ENCODE measurements around the gene NOX3. TPM values are rescaled to one million over a fixed set of nuclear protein-coding genes. Genes with fewer than 3 reads are reported as not detected.
A peak's percentile ranks its signal among the peaks of the same experiment; 100 is the strongest.

The NOX3 gene
- total and polyA plus RNA-seq, 2 experiments from 2014 or later = not detected

DNA sequence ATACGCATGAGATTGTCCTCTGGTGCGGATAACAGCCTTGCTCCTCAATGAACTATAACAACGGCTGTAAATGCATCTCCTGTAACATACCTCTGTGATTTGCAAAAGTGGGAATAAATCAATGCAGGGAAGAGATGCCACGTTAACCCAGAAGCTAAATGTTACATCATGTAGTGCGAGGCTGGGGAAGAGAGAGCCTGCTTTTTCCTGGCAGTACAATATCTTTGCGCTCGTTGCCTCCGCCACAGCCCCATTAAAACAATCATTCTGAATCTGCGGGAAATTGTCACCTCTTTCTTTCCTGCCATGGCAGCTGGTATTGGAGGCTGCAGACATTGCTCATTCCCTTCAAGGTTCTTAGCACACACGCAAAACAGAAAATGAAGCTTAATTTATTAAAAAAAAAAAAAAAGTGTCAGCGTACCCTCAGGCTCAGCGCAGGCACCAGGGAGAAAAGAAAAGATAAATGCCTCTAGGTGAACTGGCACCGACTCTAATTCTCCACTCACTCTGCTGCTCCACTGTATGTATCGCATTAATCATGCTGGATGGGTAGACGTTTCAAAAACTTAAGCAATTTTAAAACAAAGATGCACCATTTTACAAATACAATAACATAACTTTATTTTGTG is 71.2 kb downstream of the NOX3 start:
- H3K9me3 Mint-ChIP-seq = no peaks in the 10 kb centered on the region
- H3K4me1 ChIP-seq (ENCODE audit: insufficient read depth) = no peaks in the 10 kb centered on the region
- ATAC-seq (no peak), DNase-seq (ENCODE audit: low spot score) (no peak)
- H3K36me3 Mint-ChIP-seq (ENCODE audit: low read depth) = no peaks in the 10 kb centered on the region
- H4K20me1 ChIP-seq (replicated peaks; ENCODE audit: insufficient read depth) = no peaks in the 10 kb centered on the region
- H3K27ac Mint-ChIP-seq = no peak overlapping the region
- H3K9me2 ChIP-seq (ENCODE audit: insufficient read depth) = no peaks in the 10 kb centered on the region; the same call in 1 of the 2 replicates
- TF ChIP-seq ZNF114 (CRISPR knock-in tag; IDR thresholded peaks at IDR 0.05) = no peak
- TF ChIP-seq, protein P1, sequence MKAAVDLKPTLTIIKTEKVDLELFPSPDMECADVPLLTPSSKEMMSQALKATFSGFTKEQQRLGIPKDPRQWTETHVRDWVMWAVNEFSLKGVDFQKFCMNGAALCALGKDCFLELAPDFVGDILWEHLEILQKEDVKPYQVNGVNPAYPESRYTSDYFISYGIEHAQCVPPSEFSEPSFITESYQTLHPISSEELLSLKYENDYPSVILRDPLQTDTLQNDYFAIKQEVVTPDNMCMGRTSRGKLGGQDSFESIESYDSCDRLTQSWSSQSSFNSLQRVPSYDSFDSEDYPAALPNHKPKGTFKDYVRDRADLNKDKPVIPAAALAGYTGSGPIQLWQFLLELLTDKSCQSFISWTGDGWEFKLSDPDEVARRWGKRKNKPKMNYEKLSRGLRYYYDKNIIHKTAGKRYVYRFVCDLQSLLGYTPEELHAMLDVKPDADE (IDR thresholded peaks at IDR 0.05) = no peak
- TF ChIP-seq, protein P2, sequence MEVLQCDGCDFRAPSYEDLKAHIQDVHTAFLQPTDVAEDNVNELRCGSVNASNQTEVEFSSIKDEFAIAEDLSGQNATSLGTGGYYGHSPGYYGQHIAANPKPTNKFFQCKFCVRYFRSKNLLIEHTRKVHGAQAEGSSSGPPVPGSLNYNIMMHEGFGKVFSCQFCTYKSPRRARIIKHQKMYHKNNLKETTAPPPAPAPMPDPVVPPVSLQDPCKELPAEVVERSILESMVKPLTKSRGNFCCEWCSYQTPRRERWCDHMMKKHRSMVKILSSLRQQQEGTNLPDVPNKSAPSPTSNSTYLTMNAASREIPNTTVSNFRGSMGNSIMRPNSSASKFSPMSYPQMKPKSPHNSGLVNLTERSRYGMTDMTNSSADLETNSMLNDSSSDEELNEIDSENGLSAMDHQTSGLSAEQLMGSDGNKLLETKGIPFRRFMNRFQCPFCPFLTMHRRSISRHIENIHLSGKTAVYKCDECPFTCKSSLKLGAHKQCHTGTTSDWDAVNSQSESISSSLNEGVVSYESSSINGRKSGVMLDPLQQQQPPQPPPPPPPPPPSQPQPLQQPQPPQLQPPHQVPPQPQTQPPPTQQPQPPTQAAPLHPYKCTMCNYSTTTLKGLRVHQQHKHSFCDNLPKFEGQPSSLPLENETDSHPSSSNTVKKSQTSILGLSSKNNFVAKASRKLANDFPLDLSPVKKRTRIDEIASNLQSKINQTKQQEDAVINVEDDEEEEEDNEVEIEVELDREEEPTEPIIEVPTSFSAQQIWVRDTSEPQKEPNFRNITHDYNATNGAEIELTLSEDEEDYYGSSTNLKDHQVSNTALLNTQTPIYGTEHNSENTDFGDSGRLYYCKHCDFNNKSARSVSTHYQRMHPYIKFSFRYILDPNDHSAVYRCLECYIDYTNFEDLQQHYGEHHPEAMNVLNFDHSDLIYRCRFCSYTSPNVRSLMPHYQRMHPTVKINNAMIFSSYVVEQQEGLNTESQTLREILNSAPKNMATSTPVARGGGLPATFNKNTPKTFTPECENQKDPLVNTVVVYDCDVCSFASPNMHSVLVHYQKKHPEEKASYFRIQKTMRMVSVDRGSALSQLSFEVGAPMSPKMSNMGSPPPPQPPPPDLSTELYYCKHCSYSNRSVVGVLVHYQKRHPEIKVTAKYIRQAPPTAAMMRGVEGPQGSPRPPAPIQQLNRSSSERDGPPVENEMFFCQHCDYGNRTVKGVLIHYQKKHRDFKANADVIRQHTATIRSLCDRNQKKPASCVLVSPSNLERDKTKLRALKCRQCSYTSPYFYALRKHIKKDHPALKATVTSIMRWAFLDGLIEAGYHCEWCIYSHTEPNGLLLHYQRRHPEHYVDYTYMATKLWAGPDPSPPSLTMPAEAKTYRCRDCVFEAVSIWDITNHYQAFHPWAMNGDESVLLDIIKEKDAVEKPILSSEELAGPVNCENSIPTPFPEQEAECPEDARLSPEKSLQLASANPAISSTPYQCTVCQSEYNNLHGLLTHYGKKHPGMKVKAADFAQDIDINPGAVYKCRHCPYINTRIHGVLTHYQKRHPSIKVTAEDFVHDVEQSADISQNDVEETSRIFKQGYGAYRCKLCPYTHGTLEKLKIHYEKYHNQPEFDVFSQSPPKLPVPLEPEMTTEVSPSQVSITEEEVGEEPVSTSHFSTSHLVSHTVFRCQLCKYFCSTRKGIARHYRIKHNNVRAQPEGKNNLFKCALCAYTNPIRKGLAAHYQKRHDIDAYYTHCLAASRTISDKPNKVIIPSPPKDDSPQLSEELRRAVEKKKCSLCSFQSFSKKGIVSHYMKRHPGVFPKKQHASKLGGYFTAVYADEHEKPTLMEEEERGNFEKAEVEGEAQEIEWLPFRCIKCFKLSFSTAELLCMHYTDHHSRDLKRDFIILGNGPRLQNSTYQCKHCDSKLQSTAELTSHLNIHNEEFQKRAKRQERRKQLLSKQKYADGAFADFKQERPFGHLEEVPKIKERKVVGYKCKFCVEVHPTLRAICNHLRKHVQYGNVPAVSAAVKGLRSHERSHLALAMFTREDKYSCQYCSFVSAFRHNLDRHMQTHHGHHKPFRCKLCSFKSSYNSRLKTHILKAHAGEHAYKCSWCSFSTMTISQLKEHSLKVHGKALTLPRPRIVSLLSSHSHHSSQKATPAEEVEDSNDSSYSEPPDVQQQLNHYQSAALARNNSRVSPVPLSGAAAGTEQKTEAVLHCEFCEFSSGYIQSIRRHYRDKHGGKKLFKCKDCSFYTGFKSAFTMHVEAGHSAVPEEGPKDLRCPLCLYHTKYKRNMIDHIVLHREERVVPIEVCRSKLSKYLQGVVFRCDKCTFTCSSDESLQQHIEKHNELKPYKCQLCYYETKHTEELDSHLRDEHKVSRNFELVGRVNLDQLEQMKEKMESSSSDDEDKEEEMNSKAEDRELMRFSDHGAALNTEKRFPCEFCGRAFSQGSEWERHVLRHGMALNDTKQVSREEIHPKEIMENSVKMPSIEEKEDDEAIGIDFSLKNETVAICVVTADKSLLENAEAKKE (CRISPR knock-in tag; IDR thresholded peaks at IDR 0.05) = no peak
- TF ChIP-seq ZNF331 (CRISPR knock-in tag; IDR thresholded peaks at IDR 0.05; ENCODE audit: low read depth) = no peak
- TF ChIP-seq, protein P3, sequence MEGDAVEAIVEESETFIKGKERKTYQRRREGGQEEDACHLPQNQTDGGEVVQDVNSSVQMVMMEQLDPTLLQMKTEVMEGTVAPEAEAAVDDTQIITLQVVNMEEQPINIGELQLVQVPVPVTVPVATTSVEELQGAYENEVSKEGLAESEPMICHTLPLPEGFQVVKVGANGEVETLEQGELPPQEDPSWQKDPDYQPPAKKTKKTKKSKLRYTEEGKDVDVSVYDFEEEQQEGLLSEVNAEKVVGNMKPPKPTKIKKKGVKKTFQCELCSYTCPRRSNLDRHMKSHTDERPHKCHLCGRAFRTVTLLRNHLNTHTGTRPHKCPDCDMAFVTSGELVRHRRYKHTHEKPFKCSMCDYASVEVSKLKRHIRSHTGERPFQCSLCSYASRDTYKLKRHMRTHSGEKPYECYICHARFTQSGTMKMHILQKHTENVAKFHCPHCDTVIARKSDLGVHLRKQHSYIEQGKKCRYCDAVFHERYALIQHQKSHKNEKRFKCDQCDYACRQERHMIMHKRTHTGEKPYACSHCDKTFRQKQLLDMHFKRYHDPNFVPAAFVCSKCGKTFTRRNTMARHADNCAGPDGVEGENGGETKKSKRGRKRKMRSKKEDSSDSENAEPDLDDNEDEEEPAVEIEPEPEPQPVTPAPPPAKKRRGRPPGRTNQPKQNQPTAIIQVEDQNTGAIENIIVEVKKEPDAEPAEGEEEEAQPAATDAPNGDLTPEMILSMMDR (conservative IDR thresholded peaks at IDR 0.05; ENCODE audit: low read depth in 2 of 2) = no peak
- TF ChIP-seq, protein P4, sequence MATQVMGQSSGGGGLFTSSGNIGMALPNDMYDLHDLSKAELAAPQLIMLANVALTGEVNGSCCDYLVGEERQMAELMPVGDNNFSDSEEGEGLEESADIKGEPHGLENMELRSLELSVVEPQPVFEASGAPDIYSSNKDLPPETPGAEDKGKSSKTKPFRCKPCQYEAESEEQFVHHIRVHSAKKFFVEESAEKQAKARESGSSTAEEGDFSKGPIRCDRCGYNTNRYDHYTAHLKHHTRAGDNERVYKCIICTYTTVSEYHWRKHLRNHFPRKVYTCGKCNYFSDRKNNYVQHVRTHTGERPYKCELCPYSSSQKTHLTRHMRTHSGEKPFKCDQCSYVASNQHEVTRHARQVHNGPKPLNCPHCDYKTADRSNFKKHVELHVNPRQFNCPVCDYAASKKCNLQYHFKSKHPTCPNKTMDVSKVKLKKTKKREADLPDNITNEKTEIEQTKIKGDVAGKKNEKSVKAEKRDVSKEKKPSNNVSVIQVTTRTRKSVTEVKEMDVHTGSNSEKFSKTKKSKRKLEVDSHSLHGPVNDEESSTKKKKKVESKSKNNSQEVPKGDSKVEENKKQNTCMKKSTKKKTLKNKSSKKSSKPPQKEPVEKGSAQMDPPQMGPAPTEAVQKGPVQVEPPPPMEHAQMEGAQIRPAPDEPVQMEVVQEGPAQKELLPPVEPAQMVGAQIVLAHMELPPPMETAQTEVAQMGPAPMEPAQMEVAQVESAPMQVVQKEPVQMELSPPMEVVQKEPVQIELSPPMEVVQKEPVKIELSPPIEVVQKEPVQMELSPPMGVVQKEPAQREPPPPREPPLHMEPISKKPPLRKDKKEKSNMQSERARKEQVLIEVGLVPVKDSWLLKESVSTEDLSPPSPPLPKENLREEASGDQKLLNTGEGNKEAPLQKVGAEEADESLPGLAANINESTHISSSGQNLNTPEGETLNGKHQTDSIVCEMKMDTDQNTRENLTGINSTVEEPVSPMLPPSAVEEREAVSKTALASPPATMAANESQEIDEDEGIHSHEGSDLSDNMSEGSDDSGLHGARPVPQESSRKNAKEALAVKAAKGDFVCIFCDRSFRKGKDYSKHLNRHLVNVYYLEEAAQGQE (IDR thresholded peaks at IDR 0.05; ENCODE audit: unreplicated experiment) = no peak
- no peak for TF ChIP-seq CREB1 (CRISPR knock-in tag; IDR thresholded peaks at IDR 0.05; ENCODE audit: low read depth)
- no peak for TF ChIP-seq POLR2AphosphoS5 (IDR thresholded peaks at IDR 0.05; ENCODE audit: low read depth)
- no peak for TF ChIP-seq JUNB (IDR thresholded peaks at IDR 0.05; ENCODE audit: unreplicated experiment)
- no peaks in the 10 kb centered on the region for H3K36me3 ChIP-seq (ENCODE audit: insufficient read depth)
- H3K79me2 ChIP-seq (replicated peaks; ENCODE audit: insufficient read depth) = no peaks in the 10 kb centered on the region
- H3K4me1 Mint-ChIP-seq = no peaks in the 10 kb centered on the region
- H2AFZ ChIP-seq = peak overlapping the region; percentile 75; the same call in 1 of the 2 replicates
- H3K27ac ChIP-seq (ENCODE audit: low read depth) = no peak overlapping the region
- no peaks in the 10 kb centered on the region for H3K27me3 Mint-ChIP-seq (ENCODE audit: insufficient read depth, low read depth, poor library complexity)
- H3K27me3 ChIP-seq (ENCODE audit: insufficient read depth) = no peaks in the 10 kb centered on the region
- H3K4me3 Mint-ChIP-seq = no peak overlapping the region
- no peak overlapping the region for H3K4me3 ChIP-seq
- H3F3A ChIP-seq (replicated peaks; ENCODE audit: low read depth) = no peaks in the 10 kb centered on the region
- no peak overlapping the region for H3K4me2 ChIP-seq
